ENCODE data around the gene TBC1D1.
A peak's percentile ranks its signal among the peaks of the same experiment; 100 is the strongest.

The TBC1D1 gene

GRCh38 chr4:37927434-37927833 is 36.5 kb downstream of the TBC1D1 start:
- no peak for DNase-seq

- peak; percentile 10 for DNase-seq
These were observed 37.8 kb downstream of the TBC1D1 start for GRCh38 chr4:37928426-37929416.

- DNase-seq = no peak
These were observed 43.2 kb downstream of the TBC1D1 start for GRCh38 chr4:37934096-37934495.

- DNase-seq = no peak
These were observed 43.7 kb downstream of the TBC1D1 start for GRCh38 chr4:37934609-37935008.

GRCh38 chr4:37935026-37935425 is 44.1 kb downstream of the TBC1D1 start:
- DNase-seq = no peak

GRCh38 chr4:37936889-37937498 is 46.1 kb downstream of the TBC1D1 start:
- DNase-seq = no peak

- no peak for DNase-seq
These were observed 47.3 kb downstream of the TBC1D1 start for GRCh38 chr4:37938208-37938607.

- DNase-seq = peak; percentile 37
These were observed 55.8 kb downstream of the TBC1D1 start for GRCh38 chr4:37946503-37947179.

- no peak for DNase-seq
These were observed 57.7 kb downstream of the TBC1D1 start for GRCh38 chr4:37948542-37948941.

GRCh38 chr4:37949636-37950426 is 58.9 kb downstream of the TBC1D1 start:
- DNase-seq = no peak

GRCh38 chr4:37951461-37952352 is 60.8 kb downstream of the TBC1D1 start:
- DNase-seq = peak; percentile 41

- no peak for DNase-seq
These were observed 62.3 kb downstream of the TBC1D1 start for GRCh38 chr4:37953156-37953555.

GRCh38 chr4:37953620-37954293 is 62.9 kb downstream of the TBC1D1 start:
- DNase-seq = no peak

GRCh38 chr4:37956941-37957340 is 66.1 kb downstream of the TBC1D1 start:
- DNase-seq = no peak

- no peak for DNase-seq
These were observed 68.0 kb downstream of the TBC1D1 start for GRCh38 chr4:37958932-37959331.

- no peak for DNase-seq
These were observed 69.2 kb downstream of the TBC1D1 start, which contains the start of gene PTTG2 for GRCh38 chr4:37960098-37960497. Gene PTTG2 (plus strand): TSS chr4:37960398. CDS start chr4:37960435, 37 bp downstream.

GRCh38 chr4:37960679-37961450 is 70.0 kb downstream of the TBC1D1 start:
- no peak for DNase-seq

GRCh38 chr4:37964734-37965457 is 74.0 kb downstream of the TBC1D1 start:
- DNase-seq = no peak

GRCh38 chr4:37966044-37966443 is 75.2 kb downstream of the TBC1D1 start:
- DNase-seq = no peak
